ENCODE results near the gene ATG2A.
A peak's percentile ranks its signal among the peaks of the same experiment; 100 is the strongest.

ATG2A gene

GRCh38 chr11:64925536-64926436, 8.8 kb upstream of the ATG2A start:
- no peak for DNase-seq (ENCODE audit: low read depth in 1 of 2, low spot score in 1 of 2)

GRCh38 chr11:64924910-64925284, 7.9 kb upstream of the ATG2A start:
- no peak for DNase-seq (ENCODE audit: low read depth in 1 of 2, low spot score in 1 of 2)

GRCh38 chr11:64923944-64924909, 7.2 kb upstream of the ATG2A start, which contains the start of gene PPP2R5B:
Gene PPP2R5B, plus strand, starts transcription at chr11:64924689. Its CDS starts 1,046 bp downstream, at chr11:64925735.
- DNase-seq (ENCODE audit: low read depth in 1 of 2, low spot score in 1 of 2): peak; percentile 79 to 83

GRCh38 chr11:64923151-64923661, 6.2 kb upstream of the ATG2A start:
- no peak for DNase-seq (ENCODE audit: low read depth in 1 of 2, low spot score in 1 of 2)

- no peak for DNase-seq (ENCODE audit: low read depth in 1 of 2, low spot score in 1 of 2)
Measured at GRCh38 chr11:64921384-64921783, 4.4 kb upstream of the ATG2A start.

- no peak for DNase-seq (ENCODE audit: low read depth in 1 of 2, low spot score in 1 of 2)
Measured at GRCh38 chr11:64920124-64920523, 3.1 kb upstream of the ATG2A start.

- no peak for DNase-seq (ENCODE audit: low read depth in 1 of 2, low spot score in 1 of 2)
Measured at GRCh38 chr11:64919627-64920026, 2.6 kb upstream of the ATG2A start.

- DNase-seq (ENCODE audit: low read depth in 1 of 2, low spot score in 1 of 2): no peak
Measured at GRCh38 chr11:64918017-64918416, 1.0 kb upstream of the ATG2A start.

- no peak for DNase-seq (ENCODE audit: low read depth in 1 of 2, low spot score in 1 of 2)
Measured at GRCh38 chr11:64917663-64917995, 620 bp upstream of the ATG2A start.

- DNase-seq (ENCODE audit: low read depth in 1 of 2, low spot score in 1 of 2): no peak
Measured at GRCh38 chr11:64916040-64916774, 802 bp downstream of the ATG2A start.

GRCh38 chr11:64915376-64915887, 1.6 kb downstream of the ATG2A start:
- no peak for DNase-seq (ENCODE audit: low read depth in 1 of 2, low spot score in 1 of 2)

- no peak for DNase-seq (ENCODE audit: low read depth in 1 of 2, low spot score in 1 of 2)
Measured at GRCh38 chr11:64914123-64914522, 2.9 kb downstream of the ATG2A start.

GRCh38 chr11:64913171-64913727, 3.8 kb downstream of the ATG2A start:
- no peak for DNase-seq (ENCODE audit: low read depth in 1 of 2, low spot score in 1 of 2)

- no peak for DNase-seq (ENCODE audit: low read depth in 1 of 2, low spot score in 1 of 2)
Measured at GRCh38 chr11:64911689-64912088, 5.3 kb downstream of the ATG2A start.

- DNase-seq (ENCODE audit: low read depth in 1 of 2, low spot score in 1 of 2): no peak
Measured at GRCh38 chr11:64911142-64911541, 5.9 kb downstream of the ATG2A start.

- no peak for DNase-seq (ENCODE audit: low read depth in 1 of 2, low spot score in 1 of 2)
Measured at GRCh38 chr11:64910451-64911093, 6.4 kb downstream of the ATG2A start.

GRCh38 chr11:64909653-64910343, 7.2 kb downstream of the ATG2A start:
- DNase-seq (ENCODE audit: low read depth in 1 of 2, low spot score in 1 of 2): no peak

GRCh38 chr11:64908766-64909165, 8.2 kb downstream of the ATG2A start:
- no peak for DNase-seq (ENCODE audit: low read depth in 1 of 2, low spot score in 1 of 2)

- DNase-seq (ENCODE audit: low read depth in 1 of 2, low spot score in 1 of 2): no peak
Measured at GRCh38 chr11:64906314-64906635, 10.7 kb downstream of the ATG2A start.
